HEK293T (cell line): ENCODE data around the gene IQGAP3.
A peak's percentile ranks its signal among the peaks of the same experiment; 100 is the strongest.

ENCODE experiments used
- CTCF ChIA-PET: fragments of 350-600 bp; formaldehyde crosslinking; extraction: SDS; loops from one replicate; lab custom pipeline; 2021; ENCODE audit warnings: antibody characterized with exemption, inconsistent platforms; lab: Yijun Ruan, JAX
- POLR2A ChIA-PET: fragments of 350-600 bp; formaldehyde crosslinking; extraction: SDS; loops from one replicate; lab custom pipeline; 2020; ENCODE audit warnings: antibody characterized with exemption, inconsistent platforms; lab: Yijun Ruan, JAX
- DNase-seq: peaks from one replicate; pipeline ENCODE4 v3.0.0; 2012; ENCODE audit warnings: mixed read lengths; ENCODE audit errors: extremely low spot score
- ARNT ChIP-seq: fragments of 450-650 bp; IDR thresholded peaks from 2 replicates; pipeline ENCODE4 v1.6.1; 2017; ENCODE audit warnings: mild to moderate bottlenecking
- BHLHE40 ChIP-seq: fragments of 450-650 bp; IDR thresholded peaks from 2 replicates; pipeline ENCODE4 v1.6.1; 2016; ENCODE audit warnings: mild to moderate bottlenecking, moderate library complexity, borderline replicate concordance
- CTBP1 ChIP-seq: fragments of 450-650 bp; IDR thresholded peaks from 2 replicates; pipeline ENCODE4 v1.6.1; 2016; ENCODE audit warnings: borderline replicate concordance
- ELF4 ChIP-seq: fragments of 450-650 bp; IDR thresholded peaks from 2 replicates; pipeline ENCODE4 v1.6.1; 2017; ENCODE audit warnings: antibody characterized with exemption
- FOXA1 ChIP-seq: fragments of 450-650 bp; IDR thresholded peaks from 2 replicates; pipeline ENCODE4 v1.6.1; 2016; ENCODE audit warnings: mild to moderate bottlenecking
- FOXK2 ChIP-seq: fragments of 450-650 bp; IDR thresholded peaks from 2 replicates; pipeline ENCODE4 v1.6.1; 2016; ENCODE audit warnings: mild to moderate bottlenecking
- FOXM1 ChIP-seq: fragments of 450-650 bp; IDR thresholded peaks from 2 replicates; pipeline ENCODE4 v1.6.1; 2017; ENCODE audit warnings: mild to moderate bottlenecking, borderline replicate concordance
- HDGF ChIP-seq: fragments of 450-650 bp; IDR thresholded peaks from 2 replicates; pipeline ENCODE4 v1.6.1; 2017; ENCODE audit warnings: antibody characterized with exemption, borderline replicate concordance
- L3MBTL2 ChIP-seq: fragments of 450-650 bp; conservative IDR thresholded peaks from 2 replicates; pipeline ENCODE4 v1.6.1; 2016; ENCODE audit warnings: mild to moderate bottlenecking
- NFRKB ChIP-seq: fragments of 450-650 bp; IDR thresholded peaks from 2 replicates; pipeline ENCODE4 v1.6.1; 2016; ENCODE audit warnings: mild to moderate bottlenecking, moderate library complexity
- PKNOX1 ChIP-seq: fragments of 450-650 bp; IDR thresholded peaks from 2 replicates; pipeline ENCODE4 v1.6.1; 2016
- SP1 ChIP-seq: fragments of 450-650 bp; IDR thresholded peaks from 2 replicates; pipeline ENCODE4 v1.6.1; 2017
- SUZ12 ChIP-seq: fragments of 450-650 bp; IDR thresholded peaks from 2 replicates; pipeline ENCODE4 v1.6.1; 2016; ENCODE audit warnings: mild to moderate bottlenecking
- TARDBP ChIP-seq: fragments of 450-650 bp; IDR thresholded peaks from 2 replicates; pipeline ENCODE4 v1.6.1; 2016
- ZNF384 ChIP-seq: fragments of 450-650 bp; IDR thresholded peaks from 2 replicates; pipeline ENCODE4 v1.6.1; 2016

IQGAP3 gene

DNA sequence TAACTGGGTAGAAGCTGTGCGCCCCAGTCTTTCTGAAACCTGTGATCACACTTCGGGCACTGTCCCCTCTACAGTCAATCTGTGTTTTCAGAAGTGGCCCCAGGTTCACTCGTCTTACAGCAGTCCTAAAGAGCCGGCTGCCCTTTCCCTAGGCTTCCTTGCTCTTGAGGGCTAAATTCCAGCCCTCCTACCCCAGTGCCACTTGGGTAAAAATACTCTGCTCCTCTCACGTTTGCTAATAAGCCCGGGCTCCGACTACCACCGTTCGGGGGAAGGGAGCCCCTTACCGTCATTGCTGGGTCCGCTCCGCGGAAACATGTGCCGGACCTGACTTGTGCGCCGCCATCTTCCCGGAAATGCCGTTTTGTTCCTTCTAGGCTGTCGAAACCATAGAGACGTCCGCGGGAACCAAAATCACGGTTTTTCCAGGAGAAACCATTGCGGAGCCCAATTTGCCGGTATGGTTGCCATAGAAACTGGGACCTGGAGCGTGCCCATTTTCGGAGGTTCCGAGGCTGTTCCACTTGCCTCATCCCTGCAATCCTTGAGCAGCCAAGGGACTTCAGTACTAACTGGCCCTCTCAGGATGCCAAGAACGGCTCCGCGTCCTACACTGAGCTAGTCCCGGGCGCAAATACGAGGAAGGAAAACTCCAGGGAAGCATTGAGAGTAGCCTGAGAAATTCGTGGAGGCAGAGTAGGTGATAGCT lies 28.9 kb upstream of the IQGAP3 start, which contains the start of gene GPATCH4:
GPATCH4 (minus strand) TSS at position 358 of the 709 bp plus-strand sequence.
- POLR2A ChIA-PET, result interaction anchor here (0.6 to 4.9 kb wide), 7 partner anchors 9 to 144 kb away, joined by 3 to 57 read pairs (median 4); partner anchors contain the start of genes MEF2D, NAXE and TTC24
- CTCF ChIA-PET, result interaction anchor here (1.0 to 2.6 kb wide), 3 partner anchors 10 to 215 kb away, joined by 4 to 7 read pairs (median 7); partner anchors contain the start of gene NAXE
- DNase-seq, result peak; percentile 84
- no peak for TF ChIP-seq SP1
- no peak for TF ChIP-seq ARNT
- TF ChIP-seq L3MBTL2, result peak; percentile 93
- TF ChIP-seq NFRKB, result peak; percentile 88
- no peak for TF ChIP-seq BHLHE40
- no peak for TF ChIP-seq PKNOX1
- TF ChIP-seq FOXK2, result no peak
- TF ChIP-seq TARDBP, result no peak
- peak; percentile 95 for TF ChIP-seq ELF4

GRCh38 chr1:156600733-156601121 lies 28.4 kb upstream of the IQGAP3 start:
- POLR2A ChIA-PET, result interaction anchor here (1.0 to 4.9 kb wide), 4 partner anchors 9 to 144 kb away, joined by 3 to 57 read pairs (median 4); partner anchors contain the start of genes NAXE and TTC24
- TF ChIP-seq CTBP1 (no peak), NFRKB (no peak), ARNT (no peak), FOXM1 (no peak), ELF4 (no peak), SUZ12 (no peak)
- CTCF ChIA-PET, result interaction anchor here (0.7 to 2.3 kb wide), 2 partner anchors 9 to 126 kb away, joined by 3 to 7 read pairs; partner anchors contain the start of gene NAXE
- DNase-seq, result no peak

GRCh38 chr1:156599811-156600210 lies 27.4 kb upstream of the IQGAP3 start:
- POLR2A ChIA-PET, result interaction anchor here (1.0 to 4.9 kb wide), 3 partner anchors 8 to 143 kb away, joined by 4 to 57 read pairs (median 4); partner anchors contain the start of gene NAXE
- no peak for DNase-seq
- CTCF ChIA-PET, result interaction anchor here (0.7 to 2.3 kb wide), 3 partner anchors 8 kb away, joined by 3 to 7 read pairs (median 3); partner anchors contain the start of gene NAXE
- TF ChIP-seq TARDBP (no peak), SP1 (no peak), HDGF (no peak), NFRKB (no peak), ELF4 (no peak), L3MBTL2 (no peak), ZNF384 (peak; percentile 89), PKNOX1 (0 out of 2 replicates have a peak, but pooled peaks have one; percentile 42), CTBP1 (no peak)

DNA sequence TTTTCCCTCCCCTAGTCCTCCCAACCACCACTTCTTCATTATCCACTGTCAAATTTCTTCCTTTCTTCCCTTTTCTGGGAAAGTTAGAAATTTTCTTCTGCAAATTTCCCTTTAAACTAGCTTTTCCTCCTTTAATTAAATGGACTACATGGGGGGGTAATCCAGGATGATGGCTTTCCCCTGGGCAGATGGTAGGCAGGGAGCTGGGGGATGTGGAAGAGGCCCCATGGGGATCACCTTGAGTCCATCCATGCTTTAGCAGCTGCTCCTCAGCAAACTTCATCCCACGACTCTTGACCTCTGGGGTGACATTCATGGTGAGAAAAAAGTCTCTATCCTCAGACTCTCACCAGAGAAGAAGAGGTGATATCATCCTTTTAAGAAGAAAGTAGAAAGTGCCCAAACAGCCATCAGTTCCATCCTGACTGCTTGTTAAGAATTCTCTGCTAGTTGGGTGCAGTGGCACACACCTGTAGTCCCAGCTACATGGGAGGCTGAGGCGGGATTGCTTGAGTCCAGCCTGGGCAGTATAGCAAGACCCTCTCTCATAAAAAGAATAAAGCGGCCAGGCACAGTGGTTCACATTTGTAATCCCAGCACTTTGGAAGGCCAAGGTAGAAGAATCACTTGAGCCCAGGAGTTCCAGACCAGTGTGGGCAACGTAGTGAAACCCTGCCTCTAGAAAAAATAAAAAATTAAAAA lies 26.5 kb upstream of the IQGAP3 start:
- DNase-seq, result no peak
- POLR2A ChIA-PET, result interaction anchor here (4.9 kb wide), 1 partner anchor 7 kb away, joined by 57 read pairs; the partner anchor contains the start of gene NAXE
- CTCF ChIA-PET, result interaction anchor here (0.6 to 0.8 kb wide), 4 partner anchors 8 to 153 kb away, joined by 3 read pairs; no protein-coding TSS in a partner anchor
- TF ChIP-seq NFRKB (no peak), FOXA1 (no peak), PKNOX1 (no peak), L3MBTL2 (no peak), HDGF (no peak), CTBP1 (no peak), TARDBP (no peak), FOXK2 (no peak), ELF4 (no peak), ZNF384 (no peak), SUZ12 (no peak)

DNA sequence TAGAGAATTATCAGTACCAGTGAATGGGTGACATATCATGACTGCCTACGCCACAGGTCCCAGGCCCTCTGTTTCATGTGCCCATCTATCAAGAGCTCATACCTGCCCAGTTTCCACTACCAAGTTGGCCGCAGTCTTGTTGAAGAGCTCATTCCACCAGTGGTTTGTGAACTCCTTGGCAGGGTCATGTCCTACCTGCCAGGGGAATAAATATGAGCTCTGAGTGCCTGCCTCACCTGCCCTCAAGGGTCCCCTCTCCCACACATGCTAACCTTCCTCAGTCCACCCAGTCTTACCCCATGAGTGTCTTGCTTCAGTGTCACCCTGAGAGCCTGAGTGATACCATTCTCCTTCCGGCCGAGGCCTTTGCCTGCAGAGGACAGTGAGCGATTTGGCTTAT lies 25.8 kb upstream of the IQGAP3 start:
- POLR2A ChIA-PET, result no interaction called here
- CTCF ChIA-PET, result interaction anchor here (0.6 to 0.8 kb wide), 2 partner anchors 10 to 152 kb away, joined by 3 read pairs; no protein-coding TSS in a partner anchor
- no peak for DNase-seq
- TF ChIP-seq SP1, result no peak
- TF ChIP-seq FOXK2, result no peak
- no peak for TF ChIP-seq PKNOX1
- TF ChIP-seq CTBP1, result no peak
- no peak for TF ChIP-seq ARNT
